IMR-90 (cell line): Measurements from ENCODE around the gene CLEC4D. TPM values are rescaled to one million over a fixed set of nuclear protein-coding genes. Genes with fewer than 3 reads are reported as not detected.

Source experiments
- ATAC-seq: fragments of 200-7000 bp; cut with Tn5 transposase; 2 replicates; pipeline ENCODE4 v1.9.1; 2020; ENCODE audit warnings: low read depth, mild to moderate bottlenecking, moderate library complexity
- BruUV-seq: library from RNA; stranded (reverse); fragments of 400-500 nt; replicated peaks from 2 replicates; lab custom pipeline; 2021; lab: Mats Ljungman, UMichigan
- CTCF ChIA-PET: fragments of 300-600 bp; formaldehyde crosslinking; extraction: SDS; loops from one replicate; lab custom pipeline; 2021; ENCODE audit warnings: antibody characterized with exemption; lab: Yijun Ruan, JAX
- POLR2A ChIA-PET: fragments of 300-600 bp; sonication (Branson Sonifier 250); formaldehyde crosslinking; loops from one replicate; lab custom pipeline; 2022; ENCODE audit warnings: antibody characterized with exemption; ENCODE audit not compliant: unreplicated experiment; lab: Charles Lee
- DNase-seq: peaks from one replicate; pipeline ENCODE4 v3.0.0; 2013
- H2AFZ ChIP-seq: replicated peaks from 2 replicates; pipeline ENCODE3; 2013; ENCODE audit warnings: low read length, mild to moderate bottlenecking; ENCODE audit not compliant: poor library complexity
- H2AK5ac ChIP-seq: 2 replicates; pipeline ENCODE4 v1.6.1; 2013; ENCODE audit warnings: low read depth, low read length, inconsistent platforms
- H2AK9ac ChIP-seq: replicated peaks from 2 replicates; pipeline ENCODE3; 2013; ENCODE audit warnings: mild to moderate bottlenecking, low read depth, low read length, moderate library complexity; ENCODE audit not compliant: poor library complexity
- H2BK120ac ChIP-seq: 2 replicates; pipeline ENCODE4 v1.6.1; 2013; ENCODE audit warnings: low read depth, low read length, inconsistent platforms
- H2BK15ac ChIP-seq: 3 replicates; pipeline ENCODE4 v1.6.1; 2013; ENCODE audit warnings: low read depth, low read length, inconsistent platforms
- H2BK20ac ChIP-seq: 2 replicates; pipeline ENCODE4 v1.6.1; 2013; ENCODE audit warnings: low read depth, mild to moderate bottlenecking, inconsistent platforms, low read length, moderate library complexity
- H2BK5ac ChIP-seq: 2 replicates; pipeline ENCODE4 v1.6.1; 2013; ENCODE audit warnings: mild to moderate bottlenecking, low read depth, low read length, inconsistent platforms; ENCODE audit not compliant: poor library complexity, severe bottlenecking
- H3K14ac ChIP-seq: replicated peaks from 2 replicates; pipeline ENCODE4 v1.6.1; 2013; ENCODE audit warnings: low read depth, low read length, inconsistent platforms
- H3K18ac ChIP-seq: 2 replicates; pipeline ENCODE4 v1.6.1; 2013; ENCODE audit warnings: low read depth, low read length, control low read depth
- H3K23ac ChIP-seq: 2 replicates; pipeline ENCODE4 v1.6.1; 2013; ENCODE audit warnings: low read depth, low read length, inconsistent platforms
- H3K27ac ChIP-seq: 2 replicates; pipeline ENCODE4 v1.5.1; 2013; ENCODE audit warnings: mild to moderate bottlenecking, control low read depth, low read length; ENCODE audit not compliant: insufficient read depth
- H3K27me3 ChIP-seq: 2 replicates; pipeline ENCODE4 v1.6.1; 2013; ENCODE audit warnings: low read length; ENCODE audit not compliant: control insufficient read depth, insufficient read depth
- H3K36me3 ChIP-seq: 2 replicates; pipeline ENCODE4 v1.6.1; 2013; ENCODE audit warnings: low read length, mixed read lengths; ENCODE audit not compliant: control insufficient read depth, insufficient read depth
- H3K4ac ChIP-seq: 2 replicates; pipeline ENCODE4 v1.6.1; 2013; ENCODE audit warnings: low read depth, low read length, inconsistent platforms
- H3K4me1 ChIP-seq: 2 replicates; pipeline ENCODE4 v1.6.1; 2013; ENCODE audit warnings: low read length, mixed read lengths; ENCODE audit not compliant: control insufficient read depth, insufficient read depth
- H3K4me2 ChIP-seq: 2 replicates; pipeline ENCODE4 v1.6.1; 2013; ENCODE audit warnings: low read depth, mild to moderate bottlenecking, control low read depth, low read length, moderate library complexity
- H3K4me3 ChIP-seq: 2 replicates; pipeline ENCODE4 v1.5.1; 2013; ENCODE audit warnings: low read depth, mild to moderate bottlenecking, control low read depth, low read length, moderate library complexity; ENCODE audit not compliant: insufficient read depth
- H3K56ac ChIP-seq: 2 replicates; pipeline ENCODE4 v1.6.1; 2013; ENCODE audit warnings: low read length, inconsistent platforms; ENCODE audit not compliant: insufficient read depth; ENCODE audit errors: extremely low read depth
- H3K79me1 ChIP-seq, 2 experiments: 2 replicates each; pipeline ENCODE4 v1.6.1; 2013; ENCODE audit warnings: low read length in 2 of 2, inconsistent platforms in 1 of 2, low read depth in 1 of 2
- H3K9ac ChIP-seq: 2 replicates; pipeline ENCODE4 v1.6.1; 2013; ENCODE audit warnings: low read depth, low read length, control low read depth
- H3K9me1 ChIP-seq: 2 replicates; pipeline ENCODE4 v1.6.1; 2013; ENCODE audit warnings: low read length, inconsistent platforms; ENCODE audit not compliant: insufficient read depth
- H3K9me3 ChIP-seq: 2 replicates; pipeline ENCODE4 v1.6.1; 2013; ENCODE audit warnings: low read length; ENCODE audit not compliant: control insufficient read depth, insufficient read depth
- H4K20me1 ChIP-seq: 2 replicates; pipeline ENCODE4 v1.6.1; 2013; ENCODE audit warnings: low read length, inconsistent platforms; ENCODE audit not compliant: insufficient read depth
- H4K5ac ChIP-seq: 2 replicates; pipeline ENCODE4 v1.6.1; 2013; ENCODE audit warnings: mild to moderate bottlenecking, low read depth, low read length, control low read depth
- H4K8ac ChIP-seq, 2 experiments: 2 replicates each; pipeline ENCODE4 v1.6.1; 2013; ENCODE audit warnings: low read depth in 2 of 2, low read length in 2 of 2, control low read depth in 1 of 2, inconsistent platforms in 1 of 2
- H4K91ac ChIP-seq: 2 replicates; pipeline ENCODE4 v1.6.1; 2013; ENCODE audit warnings: low read depth, low read length, inconsistent platforms; ENCODE audit not compliant: insufficient read depth
- MAZ ChIP-seq: IDR thresholded peaks from 2 replicates; pipeline ENCODE4 v1.6.1; 2012; ENCODE audit warnings: low read depth, mild to moderate bottlenecking, low read length, improper control_type of control experiment, moderate library complexity, borderline replicate concordance
- MXI1 ChIP-seq: IDR thresholded peaks from 2 replicates; pipeline ENCODE4 v1.6.1; 2012; ENCODE audit warnings: low read depth, mild to moderate bottlenecking, low read length, moderate library complexity, borderline replicate concordance
- SMC3 ChIP-seq: fragments of 150-350 bp; IDR thresholded peaks from 2 replicates; pipeline ENCODE4 v1.6.1; 2016; ENCODE audit warnings: low read depth, mild to moderate bottlenecking, antibody characterized with exemption, low read length, moderate library complexity
- WGBS, 2 experiments: methylation state at CpG; one replicate each; pipeline versions ENCODE4 v1.1.5 to v1.1.7; 2013; ENCODE audit warnings: missing lambda C conversion rate in 2 of 2; ENCODE audit not compliant: insufficient read length in 1 of 2; ENCODE audit errors: extremely low coverage in 2 of 2; 5-methylcytosine and 5-hydroxymethylcytosine counted together
- dilution Hi-C: fragments of 300-500 bp; cut with HindIII; formaldehyde crosslinking; loops from one replicate; pipeline ENCODE4 v1.14.3; 2018; ENCODE audit warnings: low sequenced_read_pairs; ENCODE audit not compliant: unreplicated experiment
- in situ Hi-C: fragments of 300-500 bp; cut with MboI; formaldehyde crosslinking; loops from 3 replicates; pipeline ENCODE4 v1.14.3; 2019; ENCODE audit warnings: low sequenced_read_pairs, inconsistent platforms, mixed read lengths
- intact Hi-C: fragments of 100-400 bp; cut with micrococcal nuclease; formaldehyde crosslinking; loops from 2 replicates; pipeline ENCODE4 v1.10.0; 2022
- polyA plus RNA-seq, 3 experiments: library from polyadenylated mRNA; depleted of rRNA; stranded (reverse); fragments of >200 nt; gene quantifications; 2 replicates each; pipeline ENCODE4 v1.2.3, GENCODE V29; 2012; ENCODE audit warnings: low replicate concordance in 1 of 3
- total RNA-seq: library from RNA; depleted of rRNA; stranded (reverse); fragments of >200 nt; gene quantifications from 2 replicates; pipeline ENCODE4 v1.2.3, GENCODE V29; 2012
- TF ChIP-seq, protein P1 (sequence below): fragments of 150-350 bp; IDR thresholded peaks from 2 replicates; pipeline ENCODE4 v1.6.1; 2017; ENCODE audit warnings: mild to moderate bottlenecking, antibody characterized with exemption, low read length, low read depth
- TF ChIP-seq, protein P2 (sequence below): fragments of 150-350 bp; IDR thresholded peaks from 2 replicates; pipeline ENCODE4 v1.6.1; 2016; ENCODE audit warnings: low read depth, mild to moderate bottlenecking, low read length, moderate library complexity, borderline replicate concordance
- TF ChIP-seq, protein P3 (sequence below): conservative IDR thresholded peaks from 2 replicates; pipeline ENCODE4 v1.5.1; 2012; ENCODE audit warnings: mild to moderate bottlenecking, low read depth, low read length, improper control_type of control experiment

Gene CLEC4D
- total and polyA plus RNA-seq, 2 of the 4 experiments (the other 2 are of a cell fraction), result not detected

DNA sequence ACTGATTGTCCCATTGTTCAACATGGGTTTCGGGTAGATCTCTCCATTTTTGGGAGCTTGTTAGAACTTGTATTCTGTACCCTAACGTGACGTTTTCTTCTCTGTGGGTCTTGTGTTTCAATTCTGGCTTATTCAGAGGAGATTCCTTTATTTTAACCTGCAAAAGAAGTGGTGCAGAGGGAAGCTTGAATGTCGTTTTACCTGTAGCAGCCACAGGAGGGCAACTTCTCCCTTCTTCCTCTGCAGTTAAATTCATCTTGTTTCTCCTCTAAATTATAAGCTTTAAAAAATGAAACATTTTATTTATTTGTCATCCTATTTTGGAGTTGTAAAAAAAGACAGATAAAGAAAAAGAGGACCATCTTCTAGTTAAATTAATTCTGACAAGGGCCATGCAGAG lies 13.7 kb upstream of the CLEC4D start:
- Histone ChIP-seq H3K4me2 (no peak overlapping the region), H3K9ac (no peak overlapping the region), H2BK20ac (no peak overlapping the region), H3K9me1 (no peaks in the 10 kb centered on the region), H3K56ac (no peak overlapping the region), H2AFZ (no peak overlapping the region), H2BK15ac (no peak overlapping the region), H3K14ac (no peak overlapping the region), H3K9me3 (no peaks in the 10 kb centered on the region), H2AK9ac (no peak overlapping the region), H4K91ac (no peak overlapping the region), H3K4ac (no peak overlapping the region), H3K27me3 (no peaks in the 10 kb centered on the region), H4K8ac (no peak overlapping the region), H4K20me1 (no peaks in the 10 kb centered on the region), H3K27ac (no peak overlapping the region), H3K23ac (no peak overlapping the region), H3K36me3 (no peaks in the 10 kb centered on the region), H3K4me3 (no peak overlapping the region), H3K18ac (no peak overlapping the region), H2AK5ac (no peak overlapping the region), H4K5ac (no peak overlapping the region), H2BK5ac (no peak overlapping the region), H3K79me1 (no peaks in the 10 kb centered on the region), H2BK120ac (no peak overlapping the region), H3K4me1 (no peaks in the 10 kb centered on the region)
- no peak for ATAC-seq
- ChIA-PET CTCF (interaction anchor here (0.6 kb wide), 1 partner anchor 18 kb away, joined by 3 read pairs; no protein-coding TSS in a partner anchor), POLR2A (no interaction called here)
- in situ Hi-C loops (no loop called here), intact Hi-C loops (no loop called here), dilution Hi-C loops (no loop called here)
- BruUV-seq, result no TSS peak
- WGBS, 2 experiments, result no CpG with 5 or more reads among the region's 4 CpGs
- no peak for DNase-seq
- TF ChIP-seq MAZ (no peak), SMC3 (no peak), MXI1 (no peak)
- TF ChIP-seq, protein P1, sequence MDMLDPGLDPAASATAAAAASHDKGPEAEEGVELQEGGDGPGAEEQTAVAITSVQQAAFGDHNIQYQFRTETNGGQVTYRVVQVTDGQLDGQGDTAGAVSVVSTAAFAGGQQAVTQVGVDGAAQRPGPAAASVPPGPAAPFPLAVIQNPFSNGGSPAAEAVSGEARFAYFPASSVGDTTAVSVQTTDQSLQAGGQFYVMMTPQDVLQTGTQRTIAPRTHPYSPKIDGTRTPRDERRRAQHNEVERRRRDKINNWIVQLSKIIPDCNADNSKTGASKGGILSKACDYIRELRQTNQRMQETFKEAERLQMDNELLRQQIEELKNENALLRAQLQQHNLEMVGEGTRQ, result no peak
- TF ChIP-seq, protein P2, sequence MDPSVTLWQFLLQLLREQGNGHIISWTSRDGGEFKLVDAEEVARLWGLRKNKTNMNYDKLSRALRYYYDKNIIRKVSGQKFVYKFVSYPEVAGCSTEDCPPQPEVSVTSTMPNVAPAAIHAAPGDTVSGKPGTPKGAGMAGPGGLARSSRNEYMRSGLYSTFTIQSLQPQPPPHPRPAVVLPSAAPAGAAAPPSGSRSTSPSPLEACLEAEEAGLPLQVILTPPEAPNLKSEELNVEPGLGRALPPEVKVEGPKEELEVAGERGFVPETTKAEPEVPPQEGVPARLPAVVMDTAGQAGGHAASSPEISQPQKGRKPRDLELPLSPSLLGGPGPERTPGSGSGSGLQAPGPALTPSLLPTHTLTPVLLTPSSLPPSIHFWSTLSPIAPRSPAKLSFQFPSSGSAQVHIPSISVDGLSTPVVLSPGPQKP, result no peak
- TF ChIP-seq, protein P3, sequence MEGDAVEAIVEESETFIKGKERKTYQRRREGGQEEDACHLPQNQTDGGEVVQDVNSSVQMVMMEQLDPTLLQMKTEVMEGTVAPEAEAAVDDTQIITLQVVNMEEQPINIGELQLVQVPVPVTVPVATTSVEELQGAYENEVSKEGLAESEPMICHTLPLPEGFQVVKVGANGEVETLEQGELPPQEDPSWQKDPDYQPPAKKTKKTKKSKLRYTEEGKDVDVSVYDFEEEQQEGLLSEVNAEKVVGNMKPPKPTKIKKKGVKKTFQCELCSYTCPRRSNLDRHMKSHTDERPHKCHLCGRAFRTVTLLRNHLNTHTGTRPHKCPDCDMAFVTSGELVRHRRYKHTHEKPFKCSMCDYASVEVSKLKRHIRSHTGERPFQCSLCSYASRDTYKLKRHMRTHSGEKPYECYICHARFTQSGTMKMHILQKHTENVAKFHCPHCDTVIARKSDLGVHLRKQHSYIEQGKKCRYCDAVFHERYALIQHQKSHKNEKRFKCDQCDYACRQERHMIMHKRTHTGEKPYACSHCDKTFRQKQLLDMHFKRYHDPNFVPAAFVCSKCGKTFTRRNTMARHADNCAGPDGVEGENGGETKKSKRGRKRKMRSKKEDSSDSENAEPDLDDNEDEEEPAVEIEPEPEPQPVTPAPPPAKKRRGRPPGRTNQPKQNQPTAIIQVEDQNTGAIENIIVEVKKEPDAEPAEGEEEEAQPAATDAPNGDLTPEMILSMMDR, result no peak
